IMR-90 (cell line): Measurements from ENCODE around the gene AKR1E2. TPM values are rescaled to one million over a fixed set of nuclear protein-coding genes. Genes with fewer than 3 reads are reported as not detected.

Source experiments
- ATAC-seq: fragments of 200-7000 bp; cut with Tn5 transposase; 2 replicates; pipeline ENCODE4 v1.9.1; 2020; ENCODE audit warnings: low read depth, mild to moderate bottlenecking, moderate library complexity
- BruUV-seq: library from RNA; stranded (reverse); fragments of 400-500 nt; replicated peaks from 2 replicates; lab custom pipeline; 2021; lab: Mats Ljungman, UMichigan
- CTCF ChIA-PET: fragments of 300-600 bp; formaldehyde crosslinking; extraction: SDS; loops from one replicate; lab custom pipeline; 2021; ENCODE audit warnings: antibody characterized with exemption; lab: Yijun Ruan, JAX
- POLR2A ChIA-PET: fragments of 300-600 bp; sonication (Branson Sonifier 250); formaldehyde crosslinking; loops from one replicate; lab custom pipeline; 2022; ENCODE audit warnings: antibody characterized with exemption; ENCODE audit not compliant: unreplicated experiment; lab: Charles Lee
- DNase-seq: peaks from one replicate; pipeline ENCODE4 v3.0.0; 2013
- H2AFZ ChIP-seq: replicated peaks from 2 replicates; pipeline ENCODE3; 2013; ENCODE audit warnings: low read length, mild to moderate bottlenecking; ENCODE audit not compliant: poor library complexity
- H2AK5ac ChIP-seq: 2 replicates; pipeline ENCODE4 v1.6.1; 2013; ENCODE audit warnings: low read depth, low read length, inconsistent platforms
- H2AK9ac ChIP-seq: replicated peaks from 2 replicates; pipeline ENCODE3; 2013; ENCODE audit warnings: mild to moderate bottlenecking, low read depth, low read length, moderate library complexity; ENCODE audit not compliant: poor library complexity
- H2BK120ac ChIP-seq: 2 replicates; pipeline ENCODE4 v1.6.1; 2013; ENCODE audit warnings: low read depth, low read length, inconsistent platforms
- H2BK15ac ChIP-seq: 3 replicates; pipeline ENCODE4 v1.6.1; 2013; ENCODE audit warnings: low read depth, low read length, inconsistent platforms
- H2BK20ac ChIP-seq: 2 replicates; pipeline ENCODE4 v1.6.1; 2013; ENCODE audit warnings: low read depth, mild to moderate bottlenecking, inconsistent platforms, low read length, moderate library complexity
- H2BK5ac ChIP-seq: 2 replicates; pipeline ENCODE4 v1.6.1; 2013; ENCODE audit warnings: mild to moderate bottlenecking, low read depth, low read length, inconsistent platforms; ENCODE audit not compliant: poor library complexity, severe bottlenecking
- H3K14ac ChIP-seq: replicated peaks from 2 replicates; pipeline ENCODE4 v1.6.1; 2013; ENCODE audit warnings: low read depth, low read length, inconsistent platforms
- H3K18ac ChIP-seq: 2 replicates; pipeline ENCODE4 v1.6.1; 2013; ENCODE audit warnings: low read depth, low read length, control low read depth
- H3K23ac ChIP-seq: 2 replicates; pipeline ENCODE4 v1.6.1; 2013; ENCODE audit warnings: low read depth, low read length, inconsistent platforms
- H3K27ac ChIP-seq: 2 replicates; pipeline ENCODE4 v1.5.1; 2013; ENCODE audit warnings: mild to moderate bottlenecking, control low read depth, low read length; ENCODE audit not compliant: insufficient read depth
- H3K27me3 ChIP-seq: 2 replicates; pipeline ENCODE4 v1.6.1; 2013; ENCODE audit warnings: low read length; ENCODE audit not compliant: control insufficient read depth, insufficient read depth
- H3K36me3 ChIP-seq: 2 replicates; pipeline ENCODE4 v1.6.1; 2013; ENCODE audit warnings: low read length, mixed read lengths; ENCODE audit not compliant: control insufficient read depth, insufficient read depth
- H3K4ac ChIP-seq: 2 replicates; pipeline ENCODE4 v1.6.1; 2013; ENCODE audit warnings: low read depth, low read length, inconsistent platforms
- H3K4me1 ChIP-seq: 2 replicates; pipeline ENCODE4 v1.6.1; 2013; ENCODE audit warnings: low read length, mixed read lengths; ENCODE audit not compliant: control insufficient read depth, insufficient read depth
- H3K4me2 ChIP-seq: 2 replicates; pipeline ENCODE4 v1.6.1; 2013; ENCODE audit warnings: low read depth, mild to moderate bottlenecking, control low read depth, low read length, moderate library complexity
- H3K4me3 ChIP-seq: 2 replicates; pipeline ENCODE4 v1.5.1; 2013; ENCODE audit warnings: low read depth, mild to moderate bottlenecking, control low read depth, low read length, moderate library complexity; ENCODE audit not compliant: insufficient read depth
- H3K56ac ChIP-seq: 2 replicates; pipeline ENCODE4 v1.6.1; 2013; ENCODE audit warnings: low read length, inconsistent platforms; ENCODE audit not compliant: insufficient read depth; ENCODE audit errors: extremely low read depth
- H3K79me1 ChIP-seq, 2 experiments: 2 replicates each; pipeline ENCODE4 v1.6.1; 2013; ENCODE audit warnings: low read length in 2 of 2, inconsistent platforms in 1 of 2, low read depth in 1 of 2
- H3K9ac ChIP-seq: 2 replicates; pipeline ENCODE4 v1.6.1; 2013; ENCODE audit warnings: low read depth, low read length, control low read depth
- H3K9me1 ChIP-seq: 2 replicates; pipeline ENCODE4 v1.6.1; 2013; ENCODE audit warnings: low read length, inconsistent platforms; ENCODE audit not compliant: insufficient read depth
- H3K9me3 ChIP-seq: 2 replicates; pipeline ENCODE4 v1.6.1; 2013; ENCODE audit warnings: low read length; ENCODE audit not compliant: control insufficient read depth, insufficient read depth
- H4K20me1 ChIP-seq: 2 replicates; pipeline ENCODE4 v1.6.1; 2013; ENCODE audit warnings: low read length, inconsistent platforms; ENCODE audit not compliant: insufficient read depth
- H4K5ac ChIP-seq: 2 replicates; pipeline ENCODE4 v1.6.1; 2013; ENCODE audit warnings: mild to moderate bottlenecking, low read depth, low read length, control low read depth
- H4K8ac ChIP-seq, 2 experiments: 2 replicates each; pipeline ENCODE4 v1.6.1; 2013; ENCODE audit warnings: low read depth in 2 of 2, low read length in 2 of 2, control low read depth in 1 of 2, inconsistent platforms in 1 of 2
- H4K91ac ChIP-seq: 2 replicates; pipeline ENCODE4 v1.6.1; 2013; ENCODE audit warnings: low read depth, low read length, inconsistent platforms; ENCODE audit not compliant: insufficient read depth
- RCOR1 ChIP-seq: IDR thresholded peaks from 2 replicates; pipeline ENCODE4 v1.6.1; 2012; ENCODE audit warnings: mild to moderate bottlenecking, low read length, improper control_type of control experiment; ENCODE audit not compliant: insufficient replicate concordance
- WGBS, 2 experiments: methylation state at CpG; one replicate each; pipeline versions ENCODE4 v1.1.5 to v1.1.7; 2013; ENCODE audit warnings: missing lambda C conversion rate in 2 of 2; ENCODE audit not compliant: insufficient read length in 1 of 2; ENCODE audit errors: extremely low coverage in 2 of 2; 5-methylcytosine and 5-hydroxymethylcytosine counted together
- dilution Hi-C: fragments of 300-500 bp; cut with HindIII; formaldehyde crosslinking; loops from one replicate; pipeline ENCODE4 v1.14.3; 2018; ENCODE audit warnings: low sequenced_read_pairs; ENCODE audit not compliant: unreplicated experiment
- in situ Hi-C: fragments of 300-500 bp; cut with MboI; formaldehyde crosslinking; loops from 3 replicates; pipeline ENCODE4 v1.14.3; 2019; ENCODE audit warnings: low sequenced_read_pairs, inconsistent platforms, mixed read lengths
- intact Hi-C: fragments of 100-400 bp; cut with micrococcal nuclease; formaldehyde crosslinking; loops from 2 replicates; pipeline ENCODE4 v1.10.0; 2022
- polyA plus RNA-seq, 3 experiments: library from polyadenylated mRNA; depleted of rRNA; stranded (reverse); fragments of >200 nt; gene quantifications; 2 replicates each; pipeline ENCODE4 v1.2.3, GENCODE V29; 2012; ENCODE audit warnings: low replicate concordance in 1 of 3
- total RNA-seq: library from RNA; depleted of rRNA; stranded (reverse); fragments of >200 nt; gene quantifications from 2 replicates; pipeline ENCODE4 v1.2.3, GENCODE V29; 2012
- TF ChIP-seq, protein P1 (sequence below): fragments of 150-350 bp; IDR thresholded peaks from 2 replicates; pipeline ENCODE4 v1.6.1; 2016; ENCODE audit warnings: low read depth, mild to moderate bottlenecking, low read length, moderate library complexity, borderline replicate concordance

Gene AKR1E2
- total and polyA plus RNA-seq, 2 of the 4 experiments (the other 2 are of a cell fraction), result 1.2 to 3.4 TPM

DNA sequence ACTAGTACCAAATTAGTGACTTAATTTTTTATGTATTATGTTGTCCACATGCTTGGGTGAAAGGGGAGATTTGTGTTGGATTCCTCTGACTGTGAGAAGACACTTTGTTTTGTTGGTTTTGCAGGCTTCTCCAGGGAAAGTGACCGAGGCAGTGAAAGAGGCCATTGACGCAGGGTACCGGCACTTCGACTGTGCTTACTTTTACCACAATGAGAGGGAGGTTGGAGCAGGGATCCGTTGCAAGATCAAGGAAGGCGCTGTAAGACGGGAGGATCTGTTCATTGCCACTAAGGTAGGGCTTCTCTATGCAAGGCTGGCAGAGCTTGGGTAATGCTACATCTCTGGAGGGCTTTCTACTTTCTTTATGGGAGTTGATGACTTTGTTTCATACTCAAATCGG, 4.5 kb downstream of the AKR1E2 start:
- Histone ChIP-seq H3K27ac (no peak overlapping the region), H2AK5ac (no peak overlapping the region), H3K36me3 (no peaks in the 10 kb centered on the region; the same call in 1 of the 2 replicates), H3K4me2 (no peak overlapping the region), H2AK9ac (no peak overlapping the region), H3K56ac (no peak overlapping the region), H2BK5ac (no peak overlapping the region), H2BK20ac (no peak overlapping the region), H3K27me3 (no peaks in the 10 kb centered on the region), H3K4me3 (no peak overlapping the region), H3K18ac (no peak overlapping the region), H2BK15ac (no peak overlapping the region), H4K8ac (no peak overlapping the region), H3K9me3 (no peaks in the 10 kb centered on the region), H3K14ac (no peak overlapping the region), H3K23ac (no peak overlapping the region), H2BK120ac (no peak overlapping the region), H3K4me1 (peaks cover 2% of the 10 kb centered on the region; the same call in 1 of the 2 replicates), H2AFZ (no peak overlapping the region), H3K4ac (no peak overlapping the region), H4K91ac (no peak overlapping the region), H4K5ac (no peak overlapping the region), H3K9me1 (peaks cover 3% of the 10 kb centered on the region; the same call in 1 of the 2 replicates), H3K9ac (no peak overlapping the region), H4K20me1 (no peaks in the 10 kb centered on the region), H3K79me1 (peaks cover 0 to 6% of the 10 kb centered on the region in 2 experiments; a peak in 1 of 4 replicates)
- no peak for ATAC-seq
- 100% methylated on average over 1 of the region's 8 CpGs; no CpG with 5 or more reads in 1 of the 2 experiments for WGBS, 2 experiments
- dilution Hi-C loops, result no loop called here
- intact Hi-C loops, result no loop called here
- no peak for DNase-seq
- POLR2A ChIA-PET, result no interaction called here
- BruUV-seq, result no TSS peak
- in situ Hi-C loops, result loop anchor here (25.0 kb wide), 2 partner anchors 782 to 1032 kb away; no protein-coding TSS in a partner anchor
- CTCF ChIA-PET, result interaction anchor here (0.6 to 1.6 kb wide), 2 partner anchors 19 to 633 kb away, joined by 3 read pairs; no protein-coding TSS in a partner anchor
- TF ChIP-seq RCOR1, result no peak
- TF ChIP-seq, protein P1, sequence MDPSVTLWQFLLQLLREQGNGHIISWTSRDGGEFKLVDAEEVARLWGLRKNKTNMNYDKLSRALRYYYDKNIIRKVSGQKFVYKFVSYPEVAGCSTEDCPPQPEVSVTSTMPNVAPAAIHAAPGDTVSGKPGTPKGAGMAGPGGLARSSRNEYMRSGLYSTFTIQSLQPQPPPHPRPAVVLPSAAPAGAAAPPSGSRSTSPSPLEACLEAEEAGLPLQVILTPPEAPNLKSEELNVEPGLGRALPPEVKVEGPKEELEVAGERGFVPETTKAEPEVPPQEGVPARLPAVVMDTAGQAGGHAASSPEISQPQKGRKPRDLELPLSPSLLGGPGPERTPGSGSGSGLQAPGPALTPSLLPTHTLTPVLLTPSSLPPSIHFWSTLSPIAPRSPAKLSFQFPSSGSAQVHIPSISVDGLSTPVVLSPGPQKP, result no peak
